GM12873 (cell line): ENCODE data around the gene MAVS.

ENCODE experiments used
- TF ChIP-seq, protein P1 (sequence below): IDR thresholded peaks from 2 replicates; pipeline ENCODE4 v1.5.1; 2012; ENCODE audit warnings: low read depth, mild to moderate bottlenecking, moderate library complexity, low read length, control low read depth; ENCODE audit not compliant: insufficient read depth; ENCODE audit errors: missing control alignments

MAVS gene

GRCh38 chr20:3862333-3862732, 15.7 kb downstream of the MAVS start:
- TF ChIP-seq, protein P1, sequence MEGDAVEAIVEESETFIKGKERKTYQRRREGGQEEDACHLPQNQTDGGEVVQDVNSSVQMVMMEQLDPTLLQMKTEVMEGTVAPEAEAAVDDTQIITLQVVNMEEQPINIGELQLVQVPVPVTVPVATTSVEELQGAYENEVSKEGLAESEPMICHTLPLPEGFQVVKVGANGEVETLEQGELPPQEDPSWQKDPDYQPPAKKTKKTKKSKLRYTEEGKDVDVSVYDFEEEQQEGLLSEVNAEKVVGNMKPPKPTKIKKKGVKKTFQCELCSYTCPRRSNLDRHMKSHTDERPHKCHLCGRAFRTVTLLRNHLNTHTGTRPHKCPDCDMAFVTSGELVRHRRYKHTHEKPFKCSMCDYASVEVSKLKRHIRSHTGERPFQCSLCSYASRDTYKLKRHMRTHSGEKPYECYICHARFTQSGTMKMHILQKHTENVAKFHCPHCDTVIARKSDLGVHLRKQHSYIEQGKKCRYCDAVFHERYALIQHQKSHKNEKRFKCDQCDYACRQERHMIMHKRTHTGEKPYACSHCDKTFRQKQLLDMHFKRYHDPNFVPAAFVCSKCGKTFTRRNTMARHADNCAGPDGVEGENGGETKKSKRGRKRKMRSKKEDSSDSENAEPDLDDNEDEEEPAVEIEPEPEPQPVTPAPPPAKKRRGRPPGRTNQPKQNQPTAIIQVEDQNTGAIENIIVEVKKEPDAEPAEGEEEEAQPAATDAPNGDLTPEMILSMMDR, result no peak

DNA sequence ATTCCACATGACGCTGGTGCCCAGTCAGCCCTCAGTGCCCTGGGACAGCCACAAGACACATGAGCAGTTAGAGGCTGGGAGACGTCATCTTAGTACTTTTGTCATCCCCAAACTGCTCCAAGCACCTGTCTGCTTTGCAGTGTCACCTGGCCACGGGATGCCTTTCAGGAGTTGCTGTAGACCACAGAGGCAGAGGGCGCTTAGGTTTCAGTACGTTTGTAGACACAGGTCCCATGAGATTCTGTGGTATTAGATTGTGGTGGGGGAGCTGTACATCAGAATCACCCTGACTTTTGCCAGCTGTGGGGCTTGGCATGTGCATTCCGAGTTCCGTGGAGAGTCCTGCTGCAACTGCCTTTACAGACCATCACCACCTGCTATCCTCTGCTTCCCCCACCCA, 16.7 kb downstream of the MAVS start:
- TF ChIP-seq, protein P1, result no peak

DNA sequence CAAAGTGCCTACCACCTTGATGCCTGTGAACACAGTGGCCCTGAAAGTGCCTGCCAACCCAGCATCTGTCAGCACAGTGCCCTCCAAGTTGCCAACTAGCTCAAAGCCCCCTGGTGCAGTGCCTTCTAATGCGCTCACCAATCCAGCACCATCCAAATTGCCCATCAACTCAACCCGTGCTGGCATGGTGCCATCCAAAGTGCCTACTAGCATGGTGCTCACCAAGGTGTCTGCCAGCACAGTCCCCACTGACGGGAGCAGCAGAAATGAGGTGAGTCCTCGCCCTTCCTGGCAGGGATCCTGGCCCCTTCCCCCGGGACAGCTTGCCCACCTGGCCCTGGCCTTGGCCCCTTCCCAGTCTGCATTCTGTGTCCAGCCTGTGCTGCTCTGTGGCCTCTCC, 17.9 kb downstream of the MAVS start:
- TF ChIP-seq, protein P1, result no peak

DNA sequence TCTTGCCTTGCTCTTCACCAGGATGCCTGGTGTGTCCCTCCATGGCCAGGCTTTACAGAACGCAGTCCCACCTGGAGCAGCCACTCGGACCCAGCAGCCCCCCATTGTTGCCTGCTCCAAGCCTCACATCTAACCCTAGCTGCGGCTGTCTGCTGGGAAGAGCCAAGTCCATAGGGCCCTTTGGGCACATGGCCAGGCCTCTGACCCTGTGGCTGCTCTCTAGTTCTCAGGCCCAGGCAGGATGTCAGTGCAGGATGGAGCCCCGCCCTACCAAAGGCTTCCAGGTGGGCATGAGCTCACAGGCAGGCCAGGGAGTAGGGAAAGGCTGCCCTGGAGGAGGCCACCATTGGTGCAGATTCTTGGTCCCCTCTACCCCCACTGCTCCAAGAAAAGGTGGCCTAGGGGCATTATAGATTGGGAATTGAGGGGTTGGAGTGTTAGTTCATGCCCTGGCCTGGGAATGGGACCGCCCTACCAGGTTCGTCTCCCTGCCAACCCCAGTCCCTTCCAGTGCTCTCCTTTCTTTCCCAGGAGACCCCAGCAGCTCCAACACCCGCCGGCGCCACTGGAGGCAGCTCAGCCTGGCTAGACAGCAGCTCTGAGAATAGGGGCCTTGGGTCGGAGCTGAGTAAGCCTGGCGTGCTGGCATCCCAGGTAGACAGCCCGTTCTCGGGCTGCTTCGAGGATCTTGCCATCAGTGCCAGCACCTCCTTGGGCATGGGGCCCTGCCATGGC, 18.7 kb downstream of the MAVS start:
- TF ChIP-seq, protein P1, result no peak

DNA sequence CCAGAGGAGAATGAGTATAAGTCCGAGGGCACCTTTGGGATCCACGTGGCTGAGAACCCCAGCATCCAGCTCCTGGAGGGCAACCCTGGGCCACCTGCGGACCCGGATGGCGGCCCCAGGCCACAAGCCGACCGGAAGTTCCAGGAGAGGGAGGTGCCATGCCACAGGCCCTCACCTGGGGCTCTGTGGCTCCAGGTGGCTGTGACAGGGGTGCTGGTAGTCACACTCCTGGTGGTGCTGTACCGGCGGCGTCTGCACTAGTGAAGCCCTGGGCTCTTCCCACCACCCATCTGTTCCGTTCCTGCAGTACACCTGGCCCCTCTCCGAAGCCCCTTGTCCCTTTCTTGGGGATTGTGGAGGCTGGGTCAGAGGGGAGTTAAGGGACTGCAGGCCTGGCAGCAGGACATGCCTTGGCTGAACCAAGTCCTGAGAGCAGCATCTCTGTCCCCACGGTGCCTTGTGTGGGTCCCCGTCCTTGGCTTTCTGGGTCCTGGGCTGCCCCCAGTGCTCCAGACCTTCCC, 19.3 kb downstream of the MAVS start:
- TF ChIP-seq, protein P1, result no peak

- TF ChIP-seq, protein P1, result no peak
Measured at GRCh38 chr20:3866464-3866863, 19.8 kb downstream of the MAVS start.

DNA sequence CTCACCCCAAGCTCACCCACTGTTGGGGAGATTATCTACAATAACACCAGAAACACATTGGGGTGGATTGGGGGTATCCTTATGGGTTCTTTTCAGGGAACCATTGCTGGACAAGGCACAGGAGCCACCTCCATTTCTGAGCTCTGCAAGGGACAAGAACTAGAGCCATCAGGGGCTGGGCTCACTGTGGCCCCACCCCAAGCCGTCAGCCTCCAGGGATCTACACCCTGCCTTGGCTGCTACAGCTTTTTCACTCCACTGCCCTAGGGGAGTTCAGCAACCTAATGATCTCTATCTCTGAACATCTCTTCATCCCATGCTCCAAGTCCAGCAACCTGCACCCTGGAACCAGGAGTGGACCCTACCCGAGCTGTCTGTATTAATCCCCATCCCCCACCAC, 21.2 kb downstream of the MAVS start:
- TF ChIP-seq, protein P1, result no peak
